ENCODE measurements around the gene FNDC5.

DNA sequence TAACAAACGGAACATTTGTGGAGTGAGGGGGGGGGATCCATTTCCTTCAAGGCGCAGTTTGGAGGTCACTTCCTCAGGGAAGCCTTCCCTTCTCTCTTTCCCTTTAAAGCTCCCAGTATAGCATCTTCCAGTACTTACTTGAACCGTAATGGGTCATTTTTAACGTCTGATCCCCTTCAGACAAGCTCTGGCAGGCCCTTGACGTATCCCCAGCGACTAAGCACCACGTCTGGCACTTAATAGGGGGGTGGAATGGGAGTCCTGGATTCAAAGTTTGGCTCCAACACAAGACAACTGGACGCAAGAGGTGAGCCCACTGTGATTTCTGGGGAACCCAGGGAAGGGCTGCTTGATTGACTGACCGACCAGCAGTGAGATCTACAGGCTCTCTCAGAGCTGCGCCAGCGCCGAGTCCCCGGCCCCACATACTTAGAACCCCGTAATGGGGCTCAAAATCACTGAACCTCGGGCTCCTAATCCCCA is 54.0 kb downstream of the FNDC5 start:
- TF ChIP-seq ZFX (IDR thresholded peaks at IDR 0.05) = no peak
- TF ChIP-seq, protein P1, sequence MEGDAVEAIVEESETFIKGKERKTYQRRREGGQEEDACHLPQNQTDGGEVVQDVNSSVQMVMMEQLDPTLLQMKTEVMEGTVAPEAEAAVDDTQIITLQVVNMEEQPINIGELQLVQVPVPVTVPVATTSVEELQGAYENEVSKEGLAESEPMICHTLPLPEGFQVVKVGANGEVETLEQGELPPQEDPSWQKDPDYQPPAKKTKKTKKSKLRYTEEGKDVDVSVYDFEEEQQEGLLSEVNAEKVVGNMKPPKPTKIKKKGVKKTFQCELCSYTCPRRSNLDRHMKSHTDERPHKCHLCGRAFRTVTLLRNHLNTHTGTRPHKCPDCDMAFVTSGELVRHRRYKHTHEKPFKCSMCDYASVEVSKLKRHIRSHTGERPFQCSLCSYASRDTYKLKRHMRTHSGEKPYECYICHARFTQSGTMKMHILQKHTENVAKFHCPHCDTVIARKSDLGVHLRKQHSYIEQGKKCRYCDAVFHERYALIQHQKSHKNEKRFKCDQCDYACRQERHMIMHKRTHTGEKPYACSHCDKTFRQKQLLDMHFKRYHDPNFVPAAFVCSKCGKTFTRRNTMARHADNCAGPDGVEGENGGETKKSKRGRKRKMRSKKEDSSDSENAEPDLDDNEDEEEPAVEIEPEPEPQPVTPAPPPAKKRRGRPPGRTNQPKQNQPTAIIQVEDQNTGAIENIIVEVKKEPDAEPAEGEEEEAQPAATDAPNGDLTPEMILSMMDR (conservative IDR thresholded peaks at IDR 0.05) = no peak
